ENCODE data around the gene PCLO. TPM values are rescaled to one million over a fixed set of nuclear protein-coding genes. Genes with fewer than 3 reads are reported as not detected.
A peak's percentile ranks its signal among the peaks of the same experiment; 100 is the strongest.

The PCLO gene
- total RNA-seq, 1 experiment from 2014 or later = 4.1 TPM

GRCh38 chr7:83166781-83167180 lies 4.1 kb upstream of the PCLO start:
- intact Hi-C loops (cut with micrococcal nuclease; ENCODE audit: unreplicated experiment) = loop anchor here (10.0 kb wide), 1 partner anchor 178 kb away; no protein-coding TSS in a partner anchor
- DNase-seq = no peak

GRCh38 chr7:83161899-83162401 lies 734 bp downstream of the PCLO start:
- peak overlapping the region; percentile 91 for H3K4me3 ChIP-seq (ENCODE audit: low read depth, low read length)
- ChIA-PET CTCF (no interaction called here), POLR2A (no interaction called here)
- peak overlapping the region; percentile 39 for H3K27ac Mint-ChIP-seq (ENCODE audit: unreplicated experiment)
- no peak for TF ChIP-seq CTCF (IDR thresholded peaks at IDR 0.05; ENCODE audit: insufficient read depth in 1 of 2, low read depth in 1 of 2, low read length in 1 of 2, severe bottlenecking in 1 of 2, unreplicated experiment in 1 of 2)
- no peaks in the 10 kb centered on the region for H3K27me3 ChIP-seq (replicated peaks; ENCODE audit: control insufficient read depth, insufficient read depth, low read length)
- no peaks in the 10 kb centered on the region for H3K9me3 ChIP-seq
- no peaks in the 10 kb centered on the region for H3K9me3 Mint-ChIP-seq (ENCODE audit: unreplicated experiment)
- H3K4me1 Mint-ChIP-seq (ENCODE audit: low read depth, unreplicated experiment) = no peaks in the 10 kb centered on the region
- no peaks in the 10 kb centered on the region; the same call in 1 of the 2 replicates for H3K4me1 ChIP-seq
- DNase-seq = peak in 1 of 2 experiments; percentile 4
- TSS peak; percentile 32 for BruUV-seq (replicated peaks)
- H3K36me3 Mint-ChIP-seq (ENCODE audit: insufficient read depth, unreplicated experiment) = no peaks in the 10 kb centered on the region
- intact Hi-C loops (cut with micrococcal nuclease; ENCODE audit: unreplicated experiment) = loop anchor here (5.0 to 10.0 kb wide), 2 partner anchors 110 to 183 kb away; no protein-coding TSS in a partner anchor
- H3K27me3 Mint-ChIP-seq (ENCODE audit: insufficient read depth, unreplicated experiment) = no peaks in the 10 kb centered on the region
- no peaks in the 10 kb centered on the region for H3K36me3 ChIP-seq (ENCODE audit: control insufficient read depth, insufficient read depth, low read length)
- H3K4me3 Mint-ChIP-seq (ENCODE audit: unreplicated experiment) = peak overlapping the region; percentile 87

More at GRCh38 chr7:83166781-83167180, 4.1 kb upstream of the PCLO start:
- ChIA-PET POLR2A (no interaction called here), CTCF (no interaction called here)
- no peak for TF ChIP-seq CTCF (IDR thresholded peaks at IDR 0.05; ENCODE audit: insufficient read depth in 1 of 2, low read depth in 1 of 2, low read length in 1 of 2, severe bottlenecking in 1 of 2, unreplicated experiment in 1 of 2)
- Mint-ChIP-seq H3K27me3 (ENCODE audit: insufficient read depth, unreplicated experiment) (no peaks in the 10 kb centered on the region), H3K9me3 (ENCODE audit: unreplicated experiment) (no peaks in the 10 kb centered on the region), H3K36me3 (ENCODE audit: insufficient read depth, unreplicated experiment) (no peaks in the 10 kb centered on the region), H3K4me1 (ENCODE audit: low read depth, unreplicated experiment) (no peaks in the 10 kb centered on the region), H3K4me3 (ENCODE audit: unreplicated experiment) (no peak overlapping the region), H3K27ac (ENCODE audit: unreplicated experiment) (no peak overlapping the region)
- H3K9me3 ChIP-seq = no peaks in the 10 kb centered on the region
- H3K4me3 ChIP-seq (ENCODE audit: low read depth, low read length) = no peak overlapping the region
- BruUV-seq (replicated peaks) = no TSS peak
- H3K36me3 ChIP-seq (ENCODE audit: control insufficient read depth, insufficient read depth, low read length) = no peaks in the 10 kb centered on the region
- no peaks in the 10 kb centered on the region for H3K27me3 ChIP-seq (replicated peaks; ENCODE audit: control insufficient read depth, insufficient read depth, low read length)
- no peaks in the 10 kb centered on the region for H3K4me1 ChIP-seq

GRCh38 chr7:83161186-83161585 lies 1.5 kb downstream of the PCLO start:
- H3K27me3 ChIP-seq (replicated peaks; ENCODE audit: control insufficient read depth, insufficient read depth, low read length) = no peaks in the 10 kb centered on the region
- Mint-ChIP-seq H3K27ac (ENCODE audit: unreplicated experiment) (no peak overlapping the region), H3K4me1 (ENCODE audit: low read depth, unreplicated experiment) (no peaks in the 10 kb centered on the region), H3K27me3 (ENCODE audit: insufficient read depth, unreplicated experiment) (no peaks in the 10 kb centered on the region), H3K9me3 (ENCODE audit: unreplicated experiment) (no peaks in the 10 kb centered on the region), H3K36me3 (ENCODE audit: insufficient read depth, unreplicated experiment) (no peaks in the 10 kb centered on the region), H3K4me3 (ENCODE audit: unreplicated experiment) (peak overlapping the region; percentile 87)
- ChIA-PET POLR2A (no interaction called here), CTCF (no interaction called here)
- H3K36me3 ChIP-seq (ENCODE audit: control insufficient read depth, insufficient read depth, low read length) = no peaks in the 10 kb centered on the region
- H3K9me3 ChIP-seq = no peaks in the 10 kb centered on the region
- no TSS peak for BruUV-seq (replicated peaks)
- no peak overlapping the region for H3K4me3 ChIP-seq (ENCODE audit: low read depth, low read length)
- TF ChIP-seq CTCF (IDR thresholded peaks at IDR 0.05; ENCODE audit: insufficient read depth in 1 of 2, low read depth in 1 of 2, low read length in 1 of 2, severe bottlenecking in 1 of 2, unreplicated experiment in 1 of 2) = no peak
- DNase-seq = no peak
- no peaks in the 10 kb centered on the region; the same call in 1 of the 2 replicates for H3K4me1 ChIP-seq
- intact Hi-C loops (cut with micrococcal nuclease; ENCODE audit: unreplicated experiment) = loop anchor here (5.0 to 10.0 kb wide), 2 partner anchors 111 to 184 kb away; no protein-coding TSS in a partner anchor

All from Caco-2 (cell line).